Adrenal gland (tissue), 12 donors: ENCODE data around the gene VPS8. TPM values are rescaled to one million over a fixed set of nuclear protein-coding genes. Genes with fewer than 3 reads are reported as not detected.

Experiments used
- DNase-seq, 7 donors: peaks; one replicate each; pipeline ENCODE4 v3.0.0-alpha.2; 2019 to 2020
- H3K27ac ChIP-seq, 5 donors: fragments of 200-600 bp; sonication (generic) in 4 of 5; 1 replicate in 3 of 5; 2 replicates in 2 of 5; pipeline versions ENCODE4 v1.5.1 to v1.8.0; 2016 to 2020; ENCODE audit warnings: mild to moderate bottlenecking in 1 of 5
- H3K27me3 ChIP-seq: fragments of 200-600 bp; 2 replicates; pipeline ENCODE4 v1.8.0; 2021
- H3K36me3 ChIP-seq, 2 donors: fragments of 200-600 bp; replicated peaks in 1 of 2; 1 replicate in 1 of 2; 2 replicates in 1 of 2; pipeline versions ENCODE4 v1.5.1 to v1.8.0; 2018 to 2022
- H3K4me1 ChIP-seq, 2 donors: fragments of 200-600 bp; replicated peaks in 1 of 2; 1 replicate in 1 of 2; 2 replicates in 1 of 2; pipeline versions ENCODE4 v1.5.1 to v1.8.0; 2018 to 2021
- H3K4me3 ChIP-seq, 4 donors: fragments of 200-600 bp; sonication (generic) in 3 of 4; one replicate each; pipeline ENCODE4 v1.5.1; 2016 to 2018
- H3K9me3 ChIP-seq, 3 donors: fragments of 200-600 bp; sonication (generic) in 1 of 3; replicated peaks in 1 of 3; 1 replicate in 2 of 3; 2 replicates in 1 of 3; pipeline versions ENCODE4 v1.5.1 to v1.8.0; 2016 to 2021
- POLR2A ChIP-seq, 2 donors: fragments of 450-650 bp; IDR thresholded peaks; one replicate each; pipeline ENCODE4 v1.6.1; 2017; ENCODE audit warnings: antibody characterized with exemption in 2 of 2, mild to moderate bottlenecking in 2 of 2, moderate library complexity in 1 of 2
- WGBS, 4 donors: extraction: QIAGEN DNeasy Blood & Tissue Kit in 2 of 4; methylation state at CpG; one replicate each; pipeline versions ENCODE4 v1.1.5 to v1.1.7; 2013 to 2017; 5-methylcytosine and 5-hydroxymethylcytosine counted together
- intact Hi-C, 2 donors: fragments of 100-400 bp; cut with DNase I; formaldehyde crosslinking; loops; one replicate each; pipeline versions ENCODE4 v1.14.1 to v1.15.0; 2022 to 2023
- polyA plus RNA-seq, 3 donors: library from polyadenylated mRNA; stranded (reverse); fragments of 200-250 nt in 2 of 3; fragments of 350-450 nt in 1 of 3; fragmentation: Illumina TruSeq in 1 of 3; extraction: RNeasy Lipid Tissue Mini Kit (QIAGEN cat#74804) in 1 of 3; gene quantifications; one replicate each; pipeline ENCODE4 v1.2.3, GENCODE V29; 2013 to 2014
- total RNA-seq, 9 donors: library from RNA; depleted of rRNA in 4 of 9; stranded (reverse); fragments of >200 nt in 4 of 9; fragments of 120-200 nt in 1 of 9; fragmentation: NEBNext Ultra II Directional in 1 of 9; extraction: Animal tissue kit (Norgen Biotek cat#: 25700) in 1 of 9; gene quantifications; one replicate each; pipeline versions ENCODE4 v1.1.0 to v1.2.4, GENCODE V29; 2013 to 2023
- TF ChIP-seq, protein P1 (sequence below), 6 experiments: fragments of 450-650 bp in 4 of 6; fragments of 200-600 bp in 2 of 6; sonication (generic) in 1 of 6; IDR thresholded peaks; 1 replicate in 5 of 6; 2 replicates in 1 of 6; pipeline versions ENCODE4 v1.5.1 to v1.8.0; 2016 to 2021; ENCODE audit warnings: antibody characterized with exemption in 6 of 6, mild to moderate bottlenecking in 2 of 6, moderate library complexity in 1 of 6
- donor health status: healthy with polysubstance abuse.
- donor health status: Bipolar disorder and iron deficiency.
- donor health status: DM: yes; HTN: yes; CAD: no.
- donor health status: DM: no; HTN: no; CAD: no.
- donor health status: DM: no; HTN: no; CAD: no.
- donor health status: DM: yes; HTN: yes; CAD: no.

Gene VPS8
- total and polyA plus RNA-seq, 12 donors, result 17.6 to 96.4 (median 33.9) TPM

DNA sequence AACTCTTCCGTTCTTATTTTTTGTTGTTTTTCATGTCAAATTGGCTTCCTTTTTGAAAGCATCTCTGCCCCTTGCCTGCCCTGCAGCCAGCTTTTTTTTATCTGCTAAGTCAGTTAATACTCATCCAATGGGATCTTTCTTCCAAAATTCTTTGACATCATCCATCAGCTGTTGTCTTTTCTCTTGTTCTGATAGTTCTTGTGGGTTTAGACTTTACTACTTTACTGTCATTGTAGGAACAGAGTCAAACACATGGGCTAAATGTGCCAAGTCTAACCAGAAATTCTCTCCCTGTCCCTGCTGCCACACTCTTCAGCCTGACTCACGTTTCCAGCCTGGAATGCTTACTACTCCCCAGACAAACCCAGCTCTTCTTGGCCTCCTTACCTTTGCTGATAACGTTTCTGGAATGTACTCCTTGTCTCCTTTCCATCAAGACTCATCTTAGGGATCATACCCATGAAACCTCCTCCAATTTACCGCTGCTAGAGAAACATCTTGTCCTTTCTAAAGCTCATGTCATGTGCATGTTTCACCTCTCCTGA lies 10.7 kb upstream of the VPS8 start:
- Histone ChIP-seq H3K4me1 (peaks cover 0 to 14% of the 10 kb centered on the region in 2 donors), H3K4me3 (no peak overlapping the region), H3K27me3 (no peaks in the 10 kb centered on the region), H3K27ac (no peak overlapping the region), H3K9me3 (no peaks in the 10 kb centered on the region), H3K36me3 (no peaks in the 10 kb centered on the region)
- DNase-seq, result no peak
- 45 to 55% (median 52%) methylated on average over 4 of the region's 4 CpGs for WGBS, 4 donors
- TF ChIP-seq, protein P1, sequence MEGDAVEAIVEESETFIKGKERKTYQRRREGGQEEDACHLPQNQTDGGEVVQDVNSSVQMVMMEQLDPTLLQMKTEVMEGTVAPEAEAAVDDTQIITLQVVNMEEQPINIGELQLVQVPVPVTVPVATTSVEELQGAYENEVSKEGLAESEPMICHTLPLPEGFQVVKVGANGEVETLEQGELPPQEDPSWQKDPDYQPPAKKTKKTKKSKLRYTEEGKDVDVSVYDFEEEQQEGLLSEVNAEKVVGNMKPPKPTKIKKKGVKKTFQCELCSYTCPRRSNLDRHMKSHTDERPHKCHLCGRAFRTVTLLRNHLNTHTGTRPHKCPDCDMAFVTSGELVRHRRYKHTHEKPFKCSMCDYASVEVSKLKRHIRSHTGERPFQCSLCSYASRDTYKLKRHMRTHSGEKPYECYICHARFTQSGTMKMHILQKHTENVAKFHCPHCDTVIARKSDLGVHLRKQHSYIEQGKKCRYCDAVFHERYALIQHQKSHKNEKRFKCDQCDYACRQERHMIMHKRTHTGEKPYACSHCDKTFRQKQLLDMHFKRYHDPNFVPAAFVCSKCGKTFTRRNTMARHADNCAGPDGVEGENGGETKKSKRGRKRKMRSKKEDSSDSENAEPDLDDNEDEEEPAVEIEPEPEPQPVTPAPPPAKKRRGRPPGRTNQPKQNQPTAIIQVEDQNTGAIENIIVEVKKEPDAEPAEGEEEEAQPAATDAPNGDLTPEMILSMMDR (IDR thresholded peaks at IDR 0.05), result no peak
- no peak for TF ChIP-seq POLR2A (IDR thresholded peaks at IDR 0.05)
- intact Hi-C loops, result no loop called here

DNA sequence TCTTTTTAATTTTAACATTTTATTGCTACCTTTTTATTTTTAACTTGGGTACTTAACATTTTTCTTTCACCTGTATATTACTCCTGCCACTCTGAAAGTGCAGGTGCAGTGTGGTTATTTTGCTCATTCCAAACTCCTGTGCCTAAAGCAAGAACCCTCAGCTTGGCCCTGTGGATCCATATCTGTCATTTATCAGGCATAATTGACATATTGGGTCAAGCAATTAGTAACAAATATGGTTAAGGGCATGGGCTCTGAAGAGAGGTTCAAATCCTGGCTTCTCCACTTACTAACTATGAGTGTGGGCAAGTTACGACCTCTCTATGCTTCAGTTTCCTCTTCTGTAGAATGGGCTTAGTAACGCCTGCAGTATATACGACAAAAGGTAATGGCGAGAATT lies 9.8 kb upstream of the VPS8 start:
- intact Hi-C loops, result no loop called here
- 87 to 92% (median 90%) methylated on average over 4 of the region's 4 CpGs for WGBS, 4 donors
- no peak overlapping the region for H3K4me3 ChIP-seq
- H3K36me3 ChIP-seq, result no peaks in the 10 kb centered on the region
- DNase-seq, result no peak
- TF ChIP-seq, protein P1 (IDR thresholded peaks at IDR 0.05), result no peak
- TF ChIP-seq POLR2A (IDR thresholded peaks at IDR 0.05), result no peak
- H3K27me3 ChIP-seq, result no peaks in the 10 kb centered on the region
- H3K9me3 ChIP-seq, result no peaks in the 10 kb centered on the region
- H3K27ac ChIP-seq, result no peak overlapping the region
- H3K4me1 ChIP-seq, result peaks cover 0 to 14% of the 10 kb centered on the region in 2 donors

DNA sequence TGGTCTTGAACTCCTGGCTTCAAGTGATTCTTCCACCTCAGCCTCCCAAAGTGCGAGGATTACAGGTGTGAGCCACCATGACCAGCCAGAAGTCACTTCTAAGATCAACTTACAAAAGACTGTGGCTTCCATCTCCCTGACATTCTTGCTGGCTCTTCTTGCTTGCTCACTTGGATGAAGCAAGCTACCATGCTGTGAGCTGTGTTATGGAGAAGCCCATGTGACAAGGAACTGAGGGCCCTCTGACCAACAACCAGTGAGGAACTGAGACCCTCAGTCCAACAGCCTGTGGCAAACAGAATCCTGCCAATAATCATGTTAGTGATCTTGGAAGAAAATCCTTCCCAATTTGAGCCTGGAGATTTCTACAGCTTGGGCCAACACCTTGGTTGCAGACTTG lies 7.2 kb upstream of the VPS8 start:
- TF ChIP-seq POLR2A (IDR thresholded peaks at IDR 0.05), result no peak
- TF ChIP-seq, protein P1 (IDR thresholded peaks at IDR 0.05), result no peak
- WGBS, 4 donors, result 75 to 100% (median 92%) methylated on average over 1 of the region's 1 CpG
- H3K4me1 ChIP-seq, result peaks cover 0 to 14% of the 10 kb centered on the region in 2 donors
- H3K9me3 ChIP-seq, result no peaks in the 10 kb centered on the region
- intact Hi-C loops, result no loop called here
- H3K4me3 ChIP-seq, result no peak overlapping the region
- H3K27ac ChIP-seq, result peak overlapping the region in 1 of 5 donors; percentile 33
- no peak for DNase-seq
- no peaks in the 10 kb centered on the region for H3K36me3 ChIP-seq
- no peaks in the 10 kb centered on the region for H3K27me3 ChIP-seq

DNA sequence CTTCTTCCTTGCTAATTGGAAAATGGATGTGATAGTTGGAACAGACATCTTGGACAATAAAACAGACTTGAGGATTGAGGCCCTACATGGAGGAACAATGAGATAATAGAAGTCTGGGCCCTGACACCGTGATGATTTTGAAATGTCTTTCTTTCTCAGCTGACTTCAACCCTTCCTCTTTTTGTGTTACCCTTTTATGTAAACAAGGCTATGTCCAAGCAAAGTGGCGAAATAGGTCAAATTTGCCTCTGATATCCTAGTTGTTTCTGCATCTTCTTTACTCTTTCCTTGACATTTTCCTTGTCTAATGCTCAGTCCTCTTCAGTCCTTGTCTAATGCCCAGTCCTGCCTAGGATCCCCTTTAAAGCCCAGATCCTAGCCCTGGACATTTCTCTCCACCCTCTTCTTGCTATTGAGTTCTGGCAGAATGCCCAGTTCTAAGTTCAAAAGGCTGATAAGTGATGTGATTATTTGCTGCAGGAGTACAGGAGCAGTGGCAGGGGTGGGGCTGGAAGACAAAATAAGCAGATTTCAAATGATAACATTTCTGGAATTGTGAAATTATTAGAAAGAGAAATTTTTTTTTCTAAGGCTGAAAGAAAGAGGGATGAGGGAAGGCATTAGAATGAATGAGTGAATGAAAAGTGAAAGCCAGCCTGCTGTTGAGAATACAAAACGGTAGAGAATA lies 6.5 kb upstream of the VPS8 start:
- H3K4me3 ChIP-seq, result no peak overlapping the region
- no peaks in the 10 kb centered on the region for H3K27me3 ChIP-seq
- intact Hi-C loops, result no loop called here
- DNase-seq, result peak in 1 of 7 donors; percentile 12
- TF ChIP-seq, protein P1 (IDR thresholded peaks at IDR 0.05), result no peak
- TF ChIP-seq POLR2A (IDR thresholded peaks at IDR 0.05), result no peak
- peaks cover 0 to 14% of the 10 kb centered on the region in 2 donors for H3K4me1 ChIP-seq
- WGBS, 4 donors, result 50 to 60% (median 51%) methylated on average over 3 of the region's 3 CpGs
- peak overlapping the region in 1 of 5 donors; percentile 33 for H3K27ac ChIP-seq
- no peaks in the 10 kb centered on the region for H3K9me3 ChIP-seq
- H3K36me3 ChIP-seq, result no peaks in the 10 kb centered on the region
